Measurements from ENCODE around the gene SLC39A11. TPM values are rescaled to one million over a fixed set of nuclear protein-coding genes. Genes with fewer than 3 reads are reported as not detected.

Gene SLC39A11, protein sequence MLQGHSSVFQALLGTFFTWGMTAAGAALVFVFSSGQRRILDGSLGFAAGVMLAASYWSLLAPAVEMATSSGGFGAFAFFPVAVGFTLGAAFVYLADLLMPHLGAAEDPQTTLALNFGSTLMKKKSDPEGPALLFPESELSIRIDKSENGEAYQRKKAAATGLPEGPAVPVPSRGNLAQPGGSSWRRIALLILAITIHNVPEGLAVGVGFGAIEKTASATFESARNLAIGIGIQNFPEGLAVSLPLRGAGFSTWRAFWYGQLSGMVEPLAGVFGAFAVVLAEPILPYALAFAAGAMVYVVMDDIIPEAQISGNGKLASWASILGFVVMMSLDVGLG
- 10 to 100 TPM; 31.6 to 71.6 (median 51.6) TPM for total RNA-seq
- long read RNA-seq, donor 1, partial matches to known transcripts = 1 of 14 reads
- long read RNA-seq, donor 1, other reads (novel, unspliced or antisense) = 7 of 14 reads
- long read RNA-seq, donor 2, transcript SLC39A11-201 (10 exons, 2,737 nt) = major isoform, 9 of 44 reads
- long read RNA-seq, donor 2, transcript SLC39A11-202 (10 exons, 2,752 nt) = minor isoform, 5 of 44 reads
- long read RNA-seq, donor 2, partial matches to known transcripts = 1 of 44 reads
- long read RNA-seq, donor 2, other reads (novel, unspliced or antisense) = 29 of 44 reads

DNA sequence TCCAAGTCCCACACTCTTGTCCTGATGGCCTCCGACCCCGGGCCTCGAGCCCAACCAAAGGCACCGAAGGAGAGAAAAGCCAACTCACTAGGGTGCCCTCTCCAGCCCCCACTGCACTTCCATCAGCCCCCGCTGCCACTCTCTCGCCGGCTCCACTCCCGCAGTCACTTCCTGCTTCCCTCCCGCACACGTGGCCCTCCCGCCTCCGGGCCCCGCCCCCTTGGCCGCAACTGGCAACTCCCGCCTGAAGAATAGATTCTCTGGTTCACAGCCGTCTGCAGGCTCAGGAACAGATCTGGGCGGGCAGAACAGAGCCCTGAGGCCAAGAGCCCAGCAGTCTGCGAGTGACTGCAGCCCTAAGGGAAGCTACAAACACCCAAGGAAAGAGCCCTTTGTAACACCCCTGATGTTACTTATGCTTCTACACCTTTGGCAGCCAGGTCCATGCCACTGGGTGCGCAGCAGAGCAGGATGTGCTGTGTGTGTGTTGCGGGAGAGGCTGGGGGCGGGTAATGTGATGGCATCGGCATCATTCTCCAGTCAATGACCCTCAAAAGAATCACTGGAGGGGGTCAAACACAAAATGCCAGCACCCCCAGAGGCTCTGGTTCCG, at the start of gene SLC39A11:
Gene SLC39A11 (minus strand): TSS at position 166 of the 613 bp plus-strand sequence. CDS start 3,924 bp downstream, outside the sequence.
- no peaks in the 10 kb centered on the region for H3K9me3 ChIP-seq
- peak within 1 kb of the TSS; percentile 27 for H3K4me3 ChIP-seq
- TF ChIP-seq, protein P1, sequence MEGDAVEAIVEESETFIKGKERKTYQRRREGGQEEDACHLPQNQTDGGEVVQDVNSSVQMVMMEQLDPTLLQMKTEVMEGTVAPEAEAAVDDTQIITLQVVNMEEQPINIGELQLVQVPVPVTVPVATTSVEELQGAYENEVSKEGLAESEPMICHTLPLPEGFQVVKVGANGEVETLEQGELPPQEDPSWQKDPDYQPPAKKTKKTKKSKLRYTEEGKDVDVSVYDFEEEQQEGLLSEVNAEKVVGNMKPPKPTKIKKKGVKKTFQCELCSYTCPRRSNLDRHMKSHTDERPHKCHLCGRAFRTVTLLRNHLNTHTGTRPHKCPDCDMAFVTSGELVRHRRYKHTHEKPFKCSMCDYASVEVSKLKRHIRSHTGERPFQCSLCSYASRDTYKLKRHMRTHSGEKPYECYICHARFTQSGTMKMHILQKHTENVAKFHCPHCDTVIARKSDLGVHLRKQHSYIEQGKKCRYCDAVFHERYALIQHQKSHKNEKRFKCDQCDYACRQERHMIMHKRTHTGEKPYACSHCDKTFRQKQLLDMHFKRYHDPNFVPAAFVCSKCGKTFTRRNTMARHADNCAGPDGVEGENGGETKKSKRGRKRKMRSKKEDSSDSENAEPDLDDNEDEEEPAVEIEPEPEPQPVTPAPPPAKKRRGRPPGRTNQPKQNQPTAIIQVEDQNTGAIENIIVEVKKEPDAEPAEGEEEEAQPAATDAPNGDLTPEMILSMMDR (IDR thresholded peaks at IDR 0.05) = no peak
- H3K36me3 ChIP-seq (ENCODE audit: low read depth) = no peaks in the 10 kb centered on the region
- peak; percentile 94 to 95 (median 94) for DNase-seq
- intact Hi-C loops (cut with DNase I, micrococcal nuclease) = no loop called here
- H3K4me1 ChIP-seq (ENCODE audit: low read depth) = peaks cover 13% of the 10 kb centered on the region
- ATAC-seq = peak; percentile 99

DNA sequence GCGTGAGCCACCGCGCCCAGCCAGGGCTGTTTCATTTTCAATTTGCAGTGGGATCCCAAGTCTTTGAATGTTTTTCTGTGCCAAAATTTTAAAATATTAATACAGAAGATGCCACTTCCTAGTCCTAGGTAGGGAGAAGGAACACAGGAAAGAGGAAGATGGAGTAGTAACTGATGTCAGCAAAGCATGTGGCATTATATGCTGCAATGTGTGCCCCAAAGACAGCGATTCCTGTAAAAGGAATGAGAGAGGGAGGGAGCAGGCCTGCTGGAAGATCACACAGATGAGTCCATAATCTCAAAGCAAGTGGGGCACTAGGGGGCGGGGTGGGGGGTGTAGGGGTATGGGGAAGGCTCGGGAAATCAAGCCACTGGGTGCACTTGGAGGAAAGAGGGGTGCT, 48.9 kb upstream of the SLC39A11 start:
- DNase-seq = no peak
- Histone ChIP-seq H3K4me3 (no peak overlapping the region), H3K36me3 (ENCODE audit: low read depth) (no peaks in the 10 kb centered on the region), H3K4me1 (ENCODE audit: low read depth) (no peaks in the 10 kb centered on the region), H3K9me3 (peaks cover 9% of the 10 kb centered on the region)
- intact Hi-C loops (cut with DNase I, micrococcal nuclease) = no loop called here
- no peak for ATAC-seq
- TF ChIP-seq, protein P1 (IDR thresholded peaks at IDR 0.05) = no peak

DNA sequence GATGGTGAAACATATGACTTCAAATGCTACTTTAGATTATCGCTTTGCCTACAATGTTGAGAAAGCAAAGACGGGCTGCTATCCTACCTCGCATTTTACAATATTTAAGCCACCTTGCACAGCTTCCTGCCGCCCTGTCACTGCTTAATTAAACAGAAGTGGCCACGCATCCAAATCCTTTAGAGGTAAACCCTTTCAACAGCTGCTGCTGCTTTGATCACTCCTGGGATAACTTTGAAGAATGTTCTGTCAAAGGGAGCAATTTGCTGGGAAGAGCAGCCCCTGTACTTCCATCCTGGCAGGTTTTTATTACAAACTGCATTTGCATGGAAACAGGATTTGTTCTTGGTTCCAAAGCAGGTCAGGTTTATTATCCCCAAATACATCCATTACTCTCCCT, 48.1 kb upstream of the SLC39A11 start:
- ATAC-seq = no peak
- TF ChIP-seq, protein P1 (IDR thresholded peaks at IDR 0.05) = no peak
- no peak overlapping the region for H3K4me3 ChIP-seq
- no peaks in the 10 kb centered on the region for H3K36me3 ChIP-seq (ENCODE audit: low read depth)
- H3K9me3 ChIP-seq = peaks cover 4% of the 10 kb centered on the region
- intact Hi-C loops (cut with DNase I, micrococcal nuclease) = no loop called here
- DNase-seq = no peak
- no peaks in the 10 kb centered on the region for H3K4me1 ChIP-seq (ENCODE audit: low read depth)

DNA sequence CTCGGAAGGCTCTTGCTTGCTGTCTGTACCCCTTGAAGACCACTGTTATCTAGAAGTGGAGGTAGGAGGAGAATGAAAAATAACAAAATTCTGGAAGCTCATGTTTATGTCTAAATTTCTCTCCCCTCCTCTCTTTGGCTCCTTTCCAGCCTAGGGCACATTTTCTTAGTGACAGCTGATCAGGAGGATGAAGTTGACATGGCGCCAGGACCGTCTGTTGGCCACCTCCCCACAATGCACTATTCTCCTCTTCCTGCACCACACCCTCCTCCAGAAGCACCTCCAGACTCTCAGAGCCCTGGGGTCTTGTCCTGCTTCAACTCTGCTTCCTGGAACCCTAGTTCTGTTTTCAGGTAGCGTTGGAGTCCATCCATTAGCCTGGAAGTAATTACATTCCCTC, 46.8 kb upstream of the SLC39A11 start:
- Histone ChIP-seq H3K36me3 (ENCODE audit: low read depth) (no peaks in the 10 kb centered on the region), H3K4me1 (ENCODE audit: low read depth) (no peaks in the 10 kb centered on the region), H3K4me3 (no peak overlapping the region), H3K9me3 (no peaks in the 10 kb centered on the region)
- TF ChIP-seq, protein P1 (IDR thresholded peaks at IDR 0.05) = no peak
- DNase-seq = no peak
- intact Hi-C loops (cut with DNase I, micrococcal nuclease) = no loop called here
- no peak for ATAC-seq

DNA sequence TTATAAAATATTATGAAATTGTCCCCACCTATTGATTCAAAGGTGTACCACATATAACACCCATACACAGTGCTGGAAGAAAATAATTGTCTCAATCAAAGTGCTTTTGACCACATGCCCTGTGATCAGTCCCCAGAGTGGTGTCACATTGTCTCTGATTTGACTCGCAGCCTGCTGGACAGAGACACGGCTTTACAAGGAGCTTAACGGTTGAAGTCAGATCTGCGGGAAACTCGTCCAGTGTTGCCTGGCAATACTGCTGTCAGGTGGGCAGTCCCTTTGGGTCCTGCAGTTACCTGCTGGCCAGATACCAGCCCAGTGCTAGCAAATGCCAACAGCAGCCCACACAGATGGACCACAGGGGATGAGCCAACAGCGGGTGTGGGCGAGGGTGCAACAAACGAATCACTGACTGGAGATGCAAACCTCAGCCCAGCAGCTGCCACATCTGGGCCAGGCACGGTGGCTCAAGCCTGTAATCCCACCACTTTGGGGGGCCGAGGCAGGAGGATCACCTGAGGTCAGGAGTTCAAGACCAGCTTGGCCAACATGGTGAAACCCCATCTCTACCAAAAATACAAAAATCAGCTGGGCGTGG, 46.2 kb upstream of the SLC39A11 start:
- intact Hi-C loops (cut with DNase I, micrococcal nuclease) = no loop called here

More for the DNA sequence above, 46.2 kb upstream of the SLC39A11 start:
- H3K4me1 ChIP-seq (ENCODE audit: low read depth) = no peaks in the 10 kb centered on the region
- ATAC-seq = no peak
- H3K9me3 ChIP-seq = no peaks in the 10 kb centered on the region
- H3K36me3 ChIP-seq (ENCODE audit: low read depth) = no peaks in the 10 kb centered on the region
- TF ChIP-seq, protein P1 (IDR thresholded peaks at IDR 0.05) = no peak
- no peak for DNase-seq
- no peak overlapping the region for H3K4me3 ChIP-seq
